IMR-90 (cell line): Measurements from ENCODE around the gene MEIS1. TPM values are rescaled to one million over a fixed set of nuclear protein-coding genes. Genes with fewer than 3 reads are reported as not detected.

Experiments used
- ATAC-seq: fragments of 200-7000 bp; cut with Tn5 transposase; 2 replicates; pipeline ENCODE4 v1.9.1; 2020; ENCODE audit warnings: low read depth, mild to moderate bottlenecking, moderate library complexity
- BruUV-seq: library from RNA; stranded (reverse); fragments of 400-500 nt; replicated peaks from 2 replicates; lab custom pipeline; 2021; lab: Mats Ljungman, UMichigan
- CTCF ChIA-PET: fragments of 300-600 bp; formaldehyde crosslinking; extraction: SDS; loops from one replicate; lab custom pipeline; 2021; ENCODE audit warnings: antibody characterized with exemption; lab: Yijun Ruan, JAX
- POLR2A ChIA-PET: fragments of 300-600 bp; sonication (Branson Sonifier 250); formaldehyde crosslinking; loops from one replicate; lab custom pipeline; 2022; ENCODE audit warnings: antibody characterized with exemption; ENCODE audit not compliant: unreplicated experiment; lab: Charles Lee
- DNase-seq: peaks from one replicate; pipeline ENCODE4 v3.0.0; 2013
- H2AFZ ChIP-seq: replicated peaks from 2 replicates; pipeline ENCODE3; 2013; ENCODE audit warnings: low read length, mild to moderate bottlenecking; ENCODE audit not compliant: poor library complexity
- H2AK5ac ChIP-seq: 2 replicates; pipeline ENCODE4 v1.6.1; 2013; ENCODE audit warnings: low read depth, low read length, inconsistent platforms
- H2AK9ac ChIP-seq: replicated peaks from 2 replicates; pipeline ENCODE3; 2013; ENCODE audit warnings: mild to moderate bottlenecking, low read depth, low read length, moderate library complexity; ENCODE audit not compliant: poor library complexity
- H2BK120ac ChIP-seq: 2 replicates; pipeline ENCODE4 v1.6.1; 2013; ENCODE audit warnings: low read depth, low read length, inconsistent platforms
- H2BK15ac ChIP-seq: 3 replicates; pipeline ENCODE4 v1.6.1; 2013; ENCODE audit warnings: low read depth, low read length, inconsistent platforms
- H2BK20ac ChIP-seq: 2 replicates; pipeline ENCODE4 v1.6.1; 2013; ENCODE audit warnings: low read depth, mild to moderate bottlenecking, inconsistent platforms, low read length, moderate library complexity
- H2BK5ac ChIP-seq: 2 replicates; pipeline ENCODE4 v1.6.1; 2013; ENCODE audit warnings: mild to moderate bottlenecking, low read depth, low read length, inconsistent platforms; ENCODE audit not compliant: poor library complexity, severe bottlenecking
- H3K14ac ChIP-seq: replicated peaks from 2 replicates; pipeline ENCODE4 v1.6.1; 2013; ENCODE audit warnings: low read depth, low read length, inconsistent platforms
- H3K18ac ChIP-seq: 2 replicates; pipeline ENCODE4 v1.6.1; 2013; ENCODE audit warnings: low read depth, low read length, control low read depth
- H3K23ac ChIP-seq: 2 replicates; pipeline ENCODE4 v1.6.1; 2013; ENCODE audit warnings: low read depth, low read length, inconsistent platforms
- H3K27ac ChIP-seq: 2 replicates; pipeline ENCODE4 v1.5.1; 2013; ENCODE audit warnings: mild to moderate bottlenecking, control low read depth, low read length; ENCODE audit not compliant: insufficient read depth
- H3K27me3 ChIP-seq: 2 replicates; pipeline ENCODE4 v1.6.1; 2013; ENCODE audit warnings: low read length; ENCODE audit not compliant: control insufficient read depth, insufficient read depth
- H3K36me3 ChIP-seq: 2 replicates; pipeline ENCODE4 v1.6.1; 2013; ENCODE audit warnings: low read length, mixed read lengths; ENCODE audit not compliant: control insufficient read depth, insufficient read depth
- H3K4ac ChIP-seq: 2 replicates; pipeline ENCODE4 v1.6.1; 2013; ENCODE audit warnings: low read depth, low read length, inconsistent platforms
- H3K4me1 ChIP-seq: 2 replicates; pipeline ENCODE4 v1.6.1; 2013; ENCODE audit warnings: low read length, mixed read lengths; ENCODE audit not compliant: control insufficient read depth, insufficient read depth
- H3K4me2 ChIP-seq: 2 replicates; pipeline ENCODE4 v1.6.1; 2013; ENCODE audit warnings: low read depth, mild to moderate bottlenecking, control low read depth, low read length, moderate library complexity
- H3K4me3 ChIP-seq: 2 replicates; pipeline ENCODE4 v1.5.1; 2013; ENCODE audit warnings: low read depth, mild to moderate bottlenecking, control low read depth, low read length, moderate library complexity; ENCODE audit not compliant: insufficient read depth
- H3K56ac ChIP-seq: 2 replicates; pipeline ENCODE4 v1.6.1; 2013; ENCODE audit warnings: low read length, inconsistent platforms; ENCODE audit not compliant: insufficient read depth; ENCODE audit errors: extremely low read depth
- H3K79me1 ChIP-seq, 2 experiments: 2 replicates each; pipeline ENCODE4 v1.6.1; 2013; ENCODE audit warnings: low read length in 2 of 2, inconsistent platforms in 1 of 2, low read depth in 1 of 2
- H3K9ac ChIP-seq: 2 replicates; pipeline ENCODE4 v1.6.1; 2013; ENCODE audit warnings: low read depth, low read length, control low read depth
- H3K9me1 ChIP-seq: 2 replicates; pipeline ENCODE4 v1.6.1; 2013; ENCODE audit warnings: low read length, inconsistent platforms; ENCODE audit not compliant: insufficient read depth
- H3K9me3 ChIP-seq: 2 replicates; pipeline ENCODE4 v1.6.1; 2013; ENCODE audit warnings: low read length; ENCODE audit not compliant: control insufficient read depth, insufficient read depth
- H4K20me1 ChIP-seq: 2 replicates; pipeline ENCODE4 v1.6.1; 2013; ENCODE audit warnings: low read length, inconsistent platforms; ENCODE audit not compliant: insufficient read depth
- H4K5ac ChIP-seq: 2 replicates; pipeline ENCODE4 v1.6.1; 2013; ENCODE audit warnings: mild to moderate bottlenecking, low read depth, low read length, control low read depth
- H4K8ac ChIP-seq, 2 experiments: 2 replicates each; pipeline ENCODE4 v1.6.1; 2013; ENCODE audit warnings: low read depth in 2 of 2, low read length in 2 of 2, control low read depth in 1 of 2, inconsistent platforms in 1 of 2
- H4K91ac ChIP-seq: 2 replicates; pipeline ENCODE4 v1.6.1; 2013; ENCODE audit warnings: low read depth, low read length, inconsistent platforms; ENCODE audit not compliant: insufficient read depth
- BHLHE40 ChIP-seq: fragments of 150-350 bp; IDR thresholded peaks from 2 replicates; pipeline ENCODE4 v1.6.1; 2016; ENCODE audit warnings: mild to moderate bottlenecking, low read depth, low read length
- CEBPB ChIP-seq: IDR thresholded peaks from 2 replicates; pipeline ENCODE4 v1.6.1; 2012; ENCODE audit warnings: low read depth, low read length, improper control_type of control experiment
- CHD1 ChIP-seq: IDR thresholded peaks from 2 replicates; pipeline ENCODE4 v1.6.1; 2012; ENCODE audit warnings: low read depth, low read length, improper control_type of control experiment
- FOS ChIP-seq: fragments of 150-350 bp; IDR thresholded peaks from 2 replicates; pipeline ENCODE4 v1.6.1; 2016; ENCODE audit warnings: low read depth, low read length
- MXI1 ChIP-seq: IDR thresholded peaks from 2 replicates; pipeline ENCODE4 v1.6.1; 2012; ENCODE audit warnings: low read depth, mild to moderate bottlenecking, low read length, moderate library complexity, borderline replicate concordance
- POLR2A ChIP-seq: IDR thresholded peaks from 2 replicates; pipeline ENCODE4 v1.6.1; 2012; ENCODE audit warnings: mild to moderate bottlenecking, low read depth, low read length
- RCOR1 ChIP-seq: IDR thresholded peaks from 2 replicates; pipeline ENCODE4 v1.6.1; 2012; ENCODE audit warnings: mild to moderate bottlenecking, low read length, improper control_type of control experiment; ENCODE audit not compliant: insufficient replicate concordance
- RFX5 ChIP-seq: IDR thresholded peaks from 2 replicates; pipeline ENCODE4 v1.8.0; 2012; ENCODE audit warnings: low read depth, mild to moderate bottlenecking, low read length, moderate library complexity
- SMC3 ChIP-seq: fragments of 150-350 bp; IDR thresholded peaks from 2 replicates; pipeline ENCODE4 v1.6.1; 2016; ENCODE audit warnings: low read depth, mild to moderate bottlenecking, antibody characterized with exemption, low read length, moderate library complexity
- WGBS, 2 experiments: methylation state at CpG; one replicate each; pipeline versions ENCODE4 v1.1.5 to v1.1.7; 2013; ENCODE audit warnings: missing lambda C conversion rate in 2 of 2; ENCODE audit not compliant: insufficient read length in 1 of 2; ENCODE audit errors: extremely low coverage in 2 of 2; 5-methylcytosine and 5-hydroxymethylcytosine counted together
- dilution Hi-C: fragments of 300-500 bp; cut with HindIII; formaldehyde crosslinking; loops from one replicate; pipeline ENCODE4 v1.14.3; 2018; ENCODE audit warnings: low sequenced_read_pairs; ENCODE audit not compliant: unreplicated experiment
- in situ Hi-C: fragments of 300-500 bp; cut with MboI; formaldehyde crosslinking; loops from 3 replicates; pipeline ENCODE4 v1.14.3; 2019; ENCODE audit warnings: low sequenced_read_pairs, inconsistent platforms, mixed read lengths
- intact Hi-C: fragments of 100-400 bp; cut with micrococcal nuclease; formaldehyde crosslinking; loops from 2 replicates; pipeline ENCODE4 v1.10.0; 2022
- polyA plus RNA-seq, 3 experiments: library from polyadenylated mRNA; depleted of rRNA; stranded (reverse); fragments of >200 nt; gene quantifications; 2 replicates each; pipeline ENCODE4 v1.2.3, GENCODE V29; 2012; ENCODE audit warnings: low replicate concordance in 1 of 3
- total RNA-seq: library from RNA; depleted of rRNA; stranded (reverse); fragments of >200 nt; gene quantifications from 2 replicates; pipeline ENCODE4 v1.2.3, GENCODE V29; 2012
- TF ChIP-seq, protein P1 (sequence below): fragments of 150-350 bp; IDR thresholded peaks from 2 replicates; pipeline ENCODE4 v1.6.1; 2017; ENCODE audit warnings: mild to moderate bottlenecking, antibody characterized with exemption, low read length, low read depth

The MEIS1 gene
- total and polyA plus RNA-seq, 2 of the 4 experiments (the other 2 are of a cell fraction), result 54.4 to 157 TPM

DNA sequence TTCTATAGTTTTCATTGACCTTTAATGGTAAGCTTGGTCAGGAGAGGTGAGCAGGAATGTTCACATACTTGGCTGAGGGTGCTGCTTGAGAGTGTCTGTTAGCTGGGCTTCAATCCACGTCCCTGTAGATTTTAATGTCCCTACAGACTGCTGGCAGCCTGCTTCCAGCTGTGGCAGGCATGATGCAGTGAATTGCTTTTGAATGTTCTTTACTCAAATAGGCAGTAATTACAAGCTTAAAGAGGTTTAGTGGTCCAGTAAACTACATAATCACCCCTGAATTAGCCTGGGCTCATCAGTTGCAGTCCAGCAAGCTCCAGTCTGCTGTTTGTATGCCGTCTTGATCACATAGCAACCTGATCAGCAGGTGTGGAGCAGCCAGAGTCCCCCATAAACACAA is 102.1 kb downstream of the MEIS1 start:
- Histone ChIP-seq H3K18ac (no peak overlapping the region), H2BK5ac (peak overlapping the region; percentile 43)
- in situ Hi-C loops, result no loop called here

More for the DNA sequence above, 102.1 kb downstream of the MEIS1 start:
- H4K91ac ChIP-seq, result peak overlapping the region; percentile 29; the same call in 1 of the 2 replicates
- TF ChIP-seq CEBPB, result no peak
- TF ChIP-seq, protein P1, sequence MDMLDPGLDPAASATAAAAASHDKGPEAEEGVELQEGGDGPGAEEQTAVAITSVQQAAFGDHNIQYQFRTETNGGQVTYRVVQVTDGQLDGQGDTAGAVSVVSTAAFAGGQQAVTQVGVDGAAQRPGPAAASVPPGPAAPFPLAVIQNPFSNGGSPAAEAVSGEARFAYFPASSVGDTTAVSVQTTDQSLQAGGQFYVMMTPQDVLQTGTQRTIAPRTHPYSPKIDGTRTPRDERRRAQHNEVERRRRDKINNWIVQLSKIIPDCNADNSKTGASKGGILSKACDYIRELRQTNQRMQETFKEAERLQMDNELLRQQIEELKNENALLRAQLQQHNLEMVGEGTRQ, result no peak
- no peak for TF ChIP-seq MXI1
- TF ChIP-seq SMC3, result no peak
- no peak for TF ChIP-seq RFX5
- TF ChIP-seq BHLHE40, result no peak
- no peak for TF ChIP-seq FOS
- no peak for TF ChIP-seq POLR2A
- no peak for TF ChIP-seq CHD1
- TF ChIP-seq RCOR1, result no peak
- H2AK9ac ChIP-seq, result peak overlapping the region; percentile 47
- no peak overlapping the region for H3K56ac ChIP-seq
- peaks cover 75% of the 10 kb centered on the region; the same call in 1 of the 2 replicates for H4K20me1 ChIP-seq
- H3K4ac ChIP-seq, result peak overlapping the region; percentile 38; the same call in 1 of the 2 replicates
- peak overlapping the region; percentile 15 for H2AFZ ChIP-seq
- ATAC-seq (no peak), DNase-seq (no peak)
- H3K23ac ChIP-seq, result no peak overlapping the region
- peak overlapping the region; percentile 49; the same call in 1 of the 2 replicates for H3K4me2 ChIP-seq
- H3K36me3 ChIP-seq, result peaks cover 17% of the 10 kb centered on the region
- H3K4me1 ChIP-seq, result peaks cover 22% of the 10 kb centered on the region
- no TSS peak for BruUV-seq
- peaks cover 9 to 63% of the 10 kb centered on the region in 2 experiments for H3K79me1 ChIP-seq
- dilution Hi-C loops (no loop called here), intact Hi-C loops (no loop called here)
- H2BK120ac ChIP-seq, result no peak overlapping the region
- H3K9me1 ChIP-seq, result peaks cover 18% of the 10 kb centered on the region
- no peak overlapping the region for H3K9ac ChIP-seq
- peak overlapping the region in 1 of 2 experiments; percentile 38; a peak in 1 of 4 replicates for H4K8ac ChIP-seq
- H4K5ac ChIP-seq, result no peak overlapping the region
- H2BK15ac ChIP-seq, result no peak overlapping the region
- H3K14ac ChIP-seq, result peak overlapping the region; percentile 39; the same call in 1 of the 2 replicates
- H2BK20ac ChIP-seq, result no peak overlapping the region
- no peaks in the 10 kb centered on the region for H3K27me3 ChIP-seq
- H3K27ac ChIP-seq, result peak overlapping the region; percentile 36; the same call in 1 of the 2 replicates
- WGBS, 2 experiments, result no CpG with 5 or more reads among the region's 2 CpGs
- H2AK5ac ChIP-seq, result peak overlapping the region; percentile 21; the same call in 1 of the 2 replicates
- H3K9me3 ChIP-seq, result no peaks in the 10 kb centered on the region
- ChIA-PET CTCF (interaction anchor here (0.6 to 1.2 kb wide), 2 partner anchors 39 to 1140 kb away, joined by 3 read pairs; no protein-coding TSS in a partner anchor), POLR2A (no interaction called here)
- no peak overlapping the region for H3K4me3 ChIP-seq
